ENCODE results near the gene HBS1L. TPM values are rescaled to one million over a fixed set of nuclear protein-coding genes. Genes with fewer than 3 reads are reported as not detected.

Gene HBS1L
- total and polyA plus RNA-seq, 9 of the 15 experiments (the other 6 are each of a cell fraction or from before 2014, with no cell fraction given), result 101 to 199 (median 145) TPM

DNA sequence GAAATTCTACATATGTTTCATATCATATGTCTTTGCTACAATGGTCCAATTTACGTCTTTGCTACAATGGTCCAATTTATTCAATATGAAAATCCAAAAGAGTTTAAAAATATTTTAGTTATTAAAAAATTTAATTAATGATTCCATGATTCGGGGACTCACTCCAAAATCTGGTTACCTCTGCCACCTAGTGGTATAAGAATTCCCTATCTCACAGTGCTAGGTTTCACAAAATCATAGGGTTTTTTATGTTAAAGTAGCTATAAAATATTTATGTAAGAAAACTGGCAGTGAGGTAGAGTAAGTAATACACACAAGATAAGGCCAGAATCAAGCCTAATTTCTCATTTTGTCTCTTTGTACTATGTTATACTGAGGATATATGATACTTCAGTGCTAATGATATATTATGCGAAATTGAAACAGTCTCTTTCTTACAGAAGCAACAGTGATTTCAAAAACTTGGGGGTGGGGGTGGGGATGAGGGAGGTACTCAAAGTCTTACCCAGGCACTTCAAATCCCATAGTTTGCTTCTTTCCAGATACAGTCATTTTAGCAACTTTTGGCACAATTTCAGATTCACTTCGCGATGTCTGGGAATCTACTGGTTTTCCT is 52.3 kb downstream of the HBS1L start (continued):
- TF ChIP-seq, protein P1, sequence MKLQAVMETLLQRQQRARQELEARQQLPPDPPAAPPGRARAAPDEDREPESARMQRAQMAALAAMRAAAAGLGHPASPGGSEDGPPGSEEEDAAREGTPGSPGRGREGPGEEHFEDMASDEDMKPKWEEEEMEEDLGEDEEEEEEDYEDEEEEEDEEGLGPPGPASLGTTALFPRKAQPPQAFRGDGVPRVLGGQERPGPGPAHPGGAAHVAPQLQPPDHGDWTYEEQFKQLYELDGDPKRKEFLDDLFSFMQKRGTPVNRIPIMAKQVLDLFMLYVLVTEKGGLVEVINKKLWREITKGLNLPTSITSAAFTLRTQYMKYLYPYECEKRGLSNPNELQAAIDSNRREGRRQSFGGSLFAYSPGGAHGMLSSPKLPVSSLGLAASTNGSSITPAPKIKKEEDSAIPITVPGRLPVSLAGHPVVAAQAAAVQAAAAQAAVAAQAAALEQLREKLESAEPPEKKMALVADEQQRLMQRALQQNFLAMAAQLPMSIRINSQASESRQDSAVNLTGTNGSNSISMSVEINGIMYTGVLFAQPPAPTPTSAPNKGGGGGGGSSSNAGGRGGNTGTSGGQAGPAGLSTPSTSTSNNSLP (IDR thresholded peaks at IDR 0.05; ENCODE audit: borderline replicate concordance, low read depth, low read length), result peak; percentile 90
- TF ChIP-seq KDM2B (CRISPR knock-in tag; IDR thresholded peaks at IDR 0.05) (no peak), HMG20A (CRISPR knock-in tag; conservative IDR thresholded peaks at IDR 0.05) (no peak), E2F1 (CRISPR knock-in tag; IDR thresholded peaks at IDR 0.05) (no peak), ZNF23 (CRISPR knock-in tag; IDR thresholded peaks at IDR 0.05) (no peak), ZNF586 (CRISPR knock-in tag; conservative IDR thresholded peaks at IDR 0.05) (no peak), ZNF239 (CRISPR knock-in tag; IDR thresholded peaks at IDR 0.05) (no peak), RAD21 (CRISPR knock-in tag; conservative IDR thresholded peaks at IDR 0.05 in 1 of 2, IDR thresholded peaks at IDR 0.05 in 1 of 2) (peak; percentile 36 to 48)
